Adipocyte (in vitro differentiated cells): ENCODE measurements around the gene ZNF471.

Experiments used
- DNase-seq: peaks from one replicate; pipeline ENCODE4 v3.0.0-alpha.2; 2015; ENCODE audit warnings: low read depth
- H3K27me3 ChIP-seq: replicated peaks from 2 replicates; pipeline ENCODE4 v1.7.0; 2013; ENCODE audit warnings: mild to moderate bottlenecking, low read length, moderate library complexity; ENCODE audit not compliant: control insufficient read depth, insufficient read depth
- H3K36me3 ChIP-seq: 2 replicates; pipeline ENCODE4 v1.7.0; 2013; ENCODE audit warnings: low read length, mild to moderate bottlenecking, moderate library complexity; ENCODE audit not compliant: control insufficient read depth, insufficient read depth, severe bottlenecking
- H3K4me1 ChIP-seq: 2 replicates; pipeline ENCODE4 v1.7.0; 2013; ENCODE audit warnings: mild to moderate bottlenecking, low read length, moderate library complexity; ENCODE audit not compliant: control insufficient read depth, insufficient read depth
- H3K4me3 ChIP-seq: 2 replicates; pipeline ENCODE4 v1.7.0; 2013; ENCODE audit warnings: mild to moderate bottlenecking, low read length, moderate library complexity
- H3K9ac ChIP-seq: 2 replicates; pipeline ENCODE4 v1.7.0; 2013; ENCODE audit warnings: mild to moderate bottlenecking, low read length, moderate library complexity
- H3K9me3 ChIP-seq: 2 replicates; pipeline ENCODE4 v1.7.0; 2013; ENCODE audit warnings: mild to moderate bottlenecking, low read length, moderate library complexity; ENCODE audit not compliant: control insufficient read depth

ZNF471 gene

GRCh38 chr19:56577719-56578602, 70.3 kb downstream of the ZNF471 start:
- peak overlapping the region; percentile 73 for H3K4me3 ChIP-seq
- no peaks in the 10 kb centered on the region for H3K27me3 ChIP-seq
- H3K9ac ChIP-seq, result no peak overlapping the region
- peaks cover 74% of the 10 kb centered on the region for H3K36me3 ChIP-seq
- H3K4me1 ChIP-seq, result no peaks in the 10 kb centered on the region
- H3K9me3 ChIP-seq, result peaks cover 100% of the 10 kb centered on the region
- DNase-seq, result no peak
